Measurements from ENCODE around the gene HDAC2. TPM values are rescaled to one million over a fixed set of nuclear protein-coding genes. Genes with fewer than 3 reads are reported as not detected.

The HDAC2 gene
- polyA plus RNA-seq, 1 donor from 2014 or later, result 307 TPM

DNA sequence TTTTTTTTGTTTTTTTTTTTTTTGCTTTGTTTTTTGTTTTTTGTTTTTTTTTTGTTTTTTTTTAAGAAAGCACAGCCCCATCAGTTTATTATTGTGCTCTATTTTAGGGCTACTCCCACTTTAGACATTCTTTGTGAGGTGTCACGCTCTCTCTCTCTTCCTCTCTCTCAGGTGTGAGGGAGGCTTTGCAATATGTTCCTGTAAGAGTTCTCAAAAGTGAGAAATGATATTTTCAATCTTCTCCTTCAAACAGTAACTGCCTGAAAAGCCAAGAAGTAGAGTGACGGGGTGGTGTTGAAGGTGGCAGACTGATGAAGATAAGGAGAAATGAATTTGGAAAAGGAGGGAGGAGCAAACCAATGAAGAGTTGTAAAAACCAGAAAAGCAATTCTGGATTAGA, 28.3 kb upstream of the HDAC2 start:
- Histone ChIP-seq H3K9me3 (ENCODE audit: low read length) (no peaks in the 10 kb centered on the region), H3K27me3 (ENCODE audit: insufficient read depth, low read depth, low read length) (no peaks in the 10 kb centered on the region), H4K20me1 (ENCODE audit: insufficient read depth) (no peaks in the 10 kb centered on the region), H2AFZ (ENCODE audit: low read depth, low read length) (no peak overlapping the region), H3K4me3 (ENCODE audit: low read length) (no peak overlapping the region), H3K9ac (ENCODE audit: low read length) (no peak overlapping the region), H3K4me2 (ENCODE audit: low read length) (no peak overlapping the region), H3K27ac (ENCODE audit: low read length) (no peak overlapping the region), H3K9me2 (ENCODE audit: insufficient read depth, low read length) (no peaks in the 10 kb centered on the region), H3F3A (ENCODE audit: insufficient read depth, low read length, poor library complexity, severe bottlenecking) (no peaks in the 10 kb centered on the region), H3K79me2 (replicated peaks; ENCODE audit: insufficient read depth, low read length) (no peaks in the 10 kb centered on the region), H3K36me3 (ENCODE audit: insufficient read depth, low read length) (no peaks in the 10 kb centered on the region)
- TF ChIP-seq TAF1 (IDR thresholded peaks at IDR 0.05; ENCODE audit: low read depth), result no peak
- no peak for TF ChIP-seq POLR2AphosphoS5 (IDR thresholded peaks at IDR 0.05)
- TF ChIP-seq EP300 (conservative IDR thresholded peaks at IDR 0.05; ENCODE audit: poor library complexity, severe bottlenecking), result no peak
- no peak for TF ChIP-seq RAD21 (conservative IDR thresholded peaks at IDR 0.05)
- TF ChIP-seq EZH2 (IDR thresholded peaks at IDR 0.05; ENCODE audit: borderline replicate concordance, insufficient read depth, low read length, poor library complexity, severe bottlenecking), result no peak
- TF ChIP-seq, protein P1, sequence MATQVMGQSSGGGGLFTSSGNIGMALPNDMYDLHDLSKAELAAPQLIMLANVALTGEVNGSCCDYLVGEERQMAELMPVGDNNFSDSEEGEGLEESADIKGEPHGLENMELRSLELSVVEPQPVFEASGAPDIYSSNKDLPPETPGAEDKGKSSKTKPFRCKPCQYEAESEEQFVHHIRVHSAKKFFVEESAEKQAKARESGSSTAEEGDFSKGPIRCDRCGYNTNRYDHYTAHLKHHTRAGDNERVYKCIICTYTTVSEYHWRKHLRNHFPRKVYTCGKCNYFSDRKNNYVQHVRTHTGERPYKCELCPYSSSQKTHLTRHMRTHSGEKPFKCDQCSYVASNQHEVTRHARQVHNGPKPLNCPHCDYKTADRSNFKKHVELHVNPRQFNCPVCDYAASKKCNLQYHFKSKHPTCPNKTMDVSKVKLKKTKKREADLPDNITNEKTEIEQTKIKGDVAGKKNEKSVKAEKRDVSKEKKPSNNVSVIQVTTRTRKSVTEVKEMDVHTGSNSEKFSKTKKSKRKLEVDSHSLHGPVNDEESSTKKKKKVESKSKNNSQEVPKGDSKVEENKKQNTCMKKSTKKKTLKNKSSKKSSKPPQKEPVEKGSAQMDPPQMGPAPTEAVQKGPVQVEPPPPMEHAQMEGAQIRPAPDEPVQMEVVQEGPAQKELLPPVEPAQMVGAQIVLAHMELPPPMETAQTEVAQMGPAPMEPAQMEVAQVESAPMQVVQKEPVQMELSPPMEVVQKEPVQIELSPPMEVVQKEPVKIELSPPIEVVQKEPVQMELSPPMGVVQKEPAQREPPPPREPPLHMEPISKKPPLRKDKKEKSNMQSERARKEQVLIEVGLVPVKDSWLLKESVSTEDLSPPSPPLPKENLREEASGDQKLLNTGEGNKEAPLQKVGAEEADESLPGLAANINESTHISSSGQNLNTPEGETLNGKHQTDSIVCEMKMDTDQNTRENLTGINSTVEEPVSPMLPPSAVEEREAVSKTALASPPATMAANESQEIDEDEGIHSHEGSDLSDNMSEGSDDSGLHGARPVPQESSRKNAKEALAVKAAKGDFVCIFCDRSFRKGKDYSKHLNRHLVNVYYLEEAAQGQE (IDR thresholded peaks at IDR 0.05; ENCODE audit: borderline replicate concordance), result no peak
- TF ChIP-seq, protein P2, sequence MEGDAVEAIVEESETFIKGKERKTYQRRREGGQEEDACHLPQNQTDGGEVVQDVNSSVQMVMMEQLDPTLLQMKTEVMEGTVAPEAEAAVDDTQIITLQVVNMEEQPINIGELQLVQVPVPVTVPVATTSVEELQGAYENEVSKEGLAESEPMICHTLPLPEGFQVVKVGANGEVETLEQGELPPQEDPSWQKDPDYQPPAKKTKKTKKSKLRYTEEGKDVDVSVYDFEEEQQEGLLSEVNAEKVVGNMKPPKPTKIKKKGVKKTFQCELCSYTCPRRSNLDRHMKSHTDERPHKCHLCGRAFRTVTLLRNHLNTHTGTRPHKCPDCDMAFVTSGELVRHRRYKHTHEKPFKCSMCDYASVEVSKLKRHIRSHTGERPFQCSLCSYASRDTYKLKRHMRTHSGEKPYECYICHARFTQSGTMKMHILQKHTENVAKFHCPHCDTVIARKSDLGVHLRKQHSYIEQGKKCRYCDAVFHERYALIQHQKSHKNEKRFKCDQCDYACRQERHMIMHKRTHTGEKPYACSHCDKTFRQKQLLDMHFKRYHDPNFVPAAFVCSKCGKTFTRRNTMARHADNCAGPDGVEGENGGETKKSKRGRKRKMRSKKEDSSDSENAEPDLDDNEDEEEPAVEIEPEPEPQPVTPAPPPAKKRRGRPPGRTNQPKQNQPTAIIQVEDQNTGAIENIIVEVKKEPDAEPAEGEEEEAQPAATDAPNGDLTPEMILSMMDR (IDR thresholded peaks at IDR 0.05; ENCODE audit: poor library complexity, severe bottlenecking), result no peak
- TF ChIP-seq SMC3 (conservative IDR thresholded peaks at IDR 0.05; ENCODE audit: poor library complexity), result no peak
- no peak for TF ChIP-seq MXI1 (conservative IDR thresholded peaks at IDR 0.05; ENCODE audit: poor library complexity, severe bottlenecking)

DNA sequence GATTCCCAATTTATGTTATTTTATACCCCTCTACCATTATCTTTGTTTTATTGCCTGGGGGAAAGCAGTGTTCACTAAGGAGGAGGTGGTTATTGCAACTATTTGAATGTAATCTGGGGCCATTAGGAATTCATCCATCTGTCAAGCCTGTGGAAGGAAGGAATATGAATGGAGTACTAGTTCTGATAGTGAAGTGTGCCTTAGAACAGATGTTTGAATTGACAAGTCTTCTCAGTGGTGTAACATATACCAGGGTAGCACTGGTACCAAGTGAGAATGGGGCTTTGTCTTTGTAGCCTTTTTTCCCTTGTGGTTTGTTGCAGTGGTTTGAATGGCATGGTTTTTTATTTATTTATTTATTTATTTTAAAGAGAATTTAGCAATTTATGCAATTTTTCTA, 27.9 kb upstream of the HDAC2 start:
- H4K20me1 ChIP-seq (ENCODE audit: insufficient read depth), result no peaks in the 10 kb centered on the region
- no peaks in the 10 kb centered on the region for H3F3A ChIP-seq (ENCODE audit: insufficient read depth, low read length, poor library complexity, severe bottlenecking)
- H3K27me3 ChIP-seq (ENCODE audit: insufficient read depth, low read depth, low read length), result no peaks in the 10 kb centered on the region
- H3K36me3 ChIP-seq (ENCODE audit: insufficient read depth, low read length), result no peaks in the 10 kb centered on the region
- no peak overlapping the region for H3K4me2 ChIP-seq (ENCODE audit: low read length)
- no peaks in the 10 kb centered on the region for H3K79me2 ChIP-seq (replicated peaks; ENCODE audit: insufficient read depth, low read length)
- no peak overlapping the region for H3K4me3 ChIP-seq (ENCODE audit: low read length)
- TF ChIP-seq MXI1 (conservative IDR thresholded peaks at IDR 0.05; ENCODE audit: poor library complexity, severe bottlenecking) (no peak), POLR2AphosphoS5 (IDR thresholded peaks at IDR 0.05) (no peak), RAD21 (conservative IDR thresholded peaks at IDR 0.05) (no peak)
- TF ChIP-seq, protein P1 (IDR thresholded peaks at IDR 0.05; ENCODE audit: borderline replicate concordance), result no peak
- H3K9me2 ChIP-seq (ENCODE audit: insufficient read depth, low read length), result no peaks in the 10 kb centered on the region
- no peaks in the 10 kb centered on the region for H3K9me3 ChIP-seq (ENCODE audit: low read length)
- no peak overlapping the region for H2AFZ ChIP-seq (ENCODE audit: low read depth, low read length)
- H3K9ac ChIP-seq (ENCODE audit: low read length), result no peak overlapping the region
- no peak overlapping the region for H3K27ac ChIP-seq (ENCODE audit: low read length)
